WTC11 (cell line): Measurements from ENCODE around the gene TCHP.

ENCODE experiments used
- AFF4 ChIP-seq: sonication (generic); formaldehyde crosslinking; IDR thresholded peaks from 2 replicates; pipeline ENCODE4 v1.8.1; 2023; ENCODE audit warnings: mild to moderate bottlenecking, missing genetic modification reagents, borderline replicate concordance
- CTCF ChIP-seq: fragments of 200-600 bp; IDR thresholded peaks from 2 replicates; pipeline ENCODE4 v1.8.0; 2022; ENCODE audit warnings: antibody characterized with exemption
- E2F1 ChIP-seq: sonication (generic); formaldehyde crosslinking; IDR thresholded peaks from 2 replicates; pipeline ENCODE4 v1.8.0; 2022; ENCODE audit warnings: mild to moderate bottlenecking, missing genetic modification reagents
- FOXK1 ChIP-seq: sonication (generic); formaldehyde crosslinking; IDR thresholded peaks from 2 replicates; pipeline ENCODE4 v1.8.0; 2022; ENCODE audit warnings: mild to moderate bottlenecking, moderate library complexity, missing genetic modification reagents
- NFE2L1 ChIP-seq: sonication (generic); formaldehyde crosslinking; IDR thresholded peaks from 2 replicates; pipeline ENCODE4 v1.8.1; 2023; ENCODE audit warnings: missing genetic modification reagents
- RELA ChIP-seq: sonication (generic); formaldehyde crosslinking; IDR thresholded peaks from 2 replicates; pipeline ENCODE4 v1.8.1; 2022; ENCODE audit warnings: missing genetic modification reagents, mild to moderate bottlenecking, borderline replicate concordance
- SP1 ChIP-seq: sonication (generic); formaldehyde crosslinking; conservative IDR thresholded peaks from 2 replicates; pipeline ENCODE4 v1.8.1; 2022; ENCODE audit warnings: missing genetic modification reagents
- TF ChIP-seq, protein P1 (sequence below): fragments of 250-450 bp; sonication (Bioruptor Pico); conservative IDR thresholded peaks from 2 replicates; pipeline ENCODE4 v1.9.0; 2021; ENCODE audit warnings: mild to moderate bottlenecking

DNA sequence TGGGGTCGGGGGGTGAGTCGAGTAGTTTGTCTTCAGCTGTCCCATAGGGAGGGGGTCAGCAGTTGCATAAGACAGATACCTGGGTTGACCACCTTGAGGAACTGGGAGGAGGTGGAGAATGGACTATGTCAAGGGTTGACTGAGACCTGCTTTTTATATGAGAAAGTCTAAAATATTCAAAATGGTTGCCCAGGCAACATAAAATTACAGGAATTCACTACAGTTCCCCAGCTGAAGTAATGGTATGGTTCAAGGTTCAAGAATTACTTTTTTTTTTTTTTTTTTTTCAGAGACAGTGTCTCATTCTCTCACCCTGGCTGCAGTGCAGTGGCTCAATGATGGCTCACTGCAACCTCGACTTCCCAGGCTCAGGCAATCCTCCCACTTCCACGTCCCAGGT lies 5.1 kb upstream of the TCHP start:
- TF ChIP-seq CTCF (no peak), FOXK1 (no peak), NFE2L1 (no peak), SP1 (CRISPR knock-in tag) (no peak), RELA (CRISPR knock-in tag) (no peak), E2F1 (CRISPR knock-in tag) (no peak), AFF4 (CRISPR knock-in tag) (no peak)
- TF ChIP-seq, protein P1, sequence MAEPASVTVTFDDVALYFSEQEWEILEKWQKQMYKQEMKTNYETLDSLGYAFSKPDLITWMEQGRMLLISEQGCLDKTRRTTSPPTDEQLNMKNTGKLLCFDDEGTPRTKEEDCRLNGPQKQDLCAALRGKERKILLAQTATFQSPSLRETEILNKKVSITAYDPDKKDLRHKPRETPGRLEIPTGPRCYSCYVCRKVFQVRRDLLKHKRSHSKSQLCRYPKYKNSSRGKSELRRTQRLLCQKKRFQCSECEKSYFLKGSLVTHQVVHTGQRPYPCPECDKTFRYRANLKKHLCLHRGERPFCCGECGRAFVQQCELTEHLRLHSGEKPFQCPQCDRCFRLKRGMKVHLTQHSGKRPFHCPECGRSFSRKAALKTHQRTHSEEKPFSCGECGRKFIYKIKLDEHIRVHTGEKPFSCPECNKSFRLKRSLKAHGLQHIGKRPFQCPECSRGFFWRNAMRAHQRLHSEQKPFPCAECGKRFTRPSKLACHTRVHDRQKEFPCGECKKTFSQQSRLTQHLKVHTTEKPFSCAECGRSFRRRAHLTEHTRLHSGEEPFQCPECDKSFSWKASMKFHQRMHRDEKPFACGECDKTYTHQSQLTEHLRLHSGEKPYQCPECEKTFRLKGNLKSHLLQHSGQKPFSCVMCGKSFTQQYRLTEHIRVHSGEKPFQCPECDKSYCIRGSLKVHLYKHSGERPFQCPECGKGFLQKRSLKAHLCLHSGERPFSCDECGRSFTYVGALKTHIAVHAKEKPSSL (CRISPR knock-in tag) = no peak
